ENCODE data around the gene SLC24A3.

Gene SLC24A3

DNA sequence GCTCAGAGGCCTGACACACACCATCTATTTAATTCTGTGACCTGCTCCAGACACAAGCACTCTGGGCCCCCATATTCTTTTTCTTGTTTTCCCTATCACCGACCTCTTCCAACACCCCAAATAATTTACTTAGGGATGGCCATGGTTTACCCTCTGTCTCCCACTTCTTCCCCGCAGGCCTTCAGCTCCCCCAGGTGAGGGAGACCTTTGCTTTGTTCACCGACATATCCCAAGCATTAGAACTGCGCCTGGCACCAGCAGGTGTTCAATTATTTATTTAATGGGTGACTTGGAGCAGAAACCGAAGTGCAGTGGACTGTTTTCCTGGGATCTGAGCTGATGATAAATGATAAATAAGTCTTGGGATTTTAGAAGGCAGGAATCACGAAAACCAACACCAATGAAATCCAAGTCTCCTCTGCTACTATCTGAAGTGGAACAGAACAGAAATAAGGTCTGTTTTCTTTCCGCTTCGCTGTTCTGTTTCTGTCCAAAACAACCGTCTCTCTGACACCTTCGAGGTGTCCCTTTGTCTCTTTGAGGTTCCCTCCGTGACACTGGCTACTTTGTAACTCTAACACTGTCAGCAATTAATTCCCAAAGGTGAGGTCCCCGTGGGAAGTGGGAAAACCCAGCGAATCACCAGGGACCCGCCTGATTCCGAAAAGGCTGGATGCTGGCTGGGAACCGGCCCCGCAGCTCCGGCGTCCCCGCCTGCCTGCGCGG is 544.5 kb downstream of the SLC24A3 start:
- Histone ChIP-seq H3K36me3 (ENCODE audit: control insufficient read depth, insufficient read depth, low read length) (no peaks in the 10 kb centered on the region), H3K9ac (ENCODE audit: low read length) (peak overlapping the region; percentile 99), H3K27me3 (ENCODE audit: control insufficient read depth, insufficient read depth, low read length) (no peaks in the 10 kb centered on the region), H3K4me1 (ENCODE audit: control insufficient read depth, insufficient read depth, low read length) (peaks cover 20% of the 10 kb centered on the region), H3K9me3 (ENCODE audit: control insufficient read depth, low read length) (no peaks in the 10 kb centered on the region), H3K4me3 (ENCODE audit: low read length) (peak overlapping the region; percentile 79)

DNA sequence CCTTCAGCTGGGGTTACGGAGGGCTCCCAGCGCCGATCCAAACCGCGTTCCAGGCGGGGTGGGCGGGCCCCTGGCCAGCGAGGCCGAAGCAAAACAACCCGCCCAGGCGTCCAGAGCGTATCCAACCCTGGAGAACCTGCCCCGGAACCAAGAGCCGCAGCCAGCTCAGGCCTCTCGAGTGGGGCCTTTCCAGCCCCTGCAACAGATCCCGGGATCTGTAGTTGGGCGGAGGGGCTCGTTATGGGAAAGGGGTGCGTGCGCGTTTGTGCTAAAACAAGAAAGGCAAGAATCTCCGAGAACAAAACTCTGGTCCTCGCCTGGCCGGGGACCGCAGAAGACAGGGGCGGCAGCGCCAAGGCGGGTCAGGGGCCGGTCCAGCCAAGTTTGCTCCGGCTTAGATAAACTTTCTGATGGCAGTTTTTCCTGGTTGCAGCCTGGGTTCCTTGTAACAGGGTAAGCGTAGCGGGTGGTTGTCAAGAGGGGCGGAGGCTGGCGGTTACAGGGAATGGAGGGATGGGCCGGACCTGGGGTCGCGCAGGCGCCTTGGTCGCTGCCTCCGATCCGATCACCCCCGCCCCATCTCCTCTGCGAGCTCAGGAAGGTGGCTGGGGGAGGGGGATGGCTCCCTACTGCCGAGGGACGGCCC is 545.2 kb downstream of the SLC24A3 start:
- no peaks in the 10 kb centered on the region for H3K9me3 ChIP-seq (ENCODE audit: control insufficient read depth, low read length)
- peak overlapping the region; percentile 79 for H3K4me3 ChIP-seq (ENCODE audit: low read length)
- no peaks in the 10 kb centered on the region for H3K27me3 ChIP-seq (ENCODE audit: control insufficient read depth, insufficient read depth, low read length)
- no peaks in the 10 kb centered on the region for H3K36me3 ChIP-seq (ENCODE audit: control insufficient read depth, insufficient read depth, low read length)
- peaks cover 20% of the 10 kb centered on the region for H3K4me1 ChIP-seq (ENCODE audit: control insufficient read depth, insufficient read depth, low read length)
- peak overlapping the region; percentile 99 for H3K9ac ChIP-seq (ENCODE audit: low read length)

DNA sequence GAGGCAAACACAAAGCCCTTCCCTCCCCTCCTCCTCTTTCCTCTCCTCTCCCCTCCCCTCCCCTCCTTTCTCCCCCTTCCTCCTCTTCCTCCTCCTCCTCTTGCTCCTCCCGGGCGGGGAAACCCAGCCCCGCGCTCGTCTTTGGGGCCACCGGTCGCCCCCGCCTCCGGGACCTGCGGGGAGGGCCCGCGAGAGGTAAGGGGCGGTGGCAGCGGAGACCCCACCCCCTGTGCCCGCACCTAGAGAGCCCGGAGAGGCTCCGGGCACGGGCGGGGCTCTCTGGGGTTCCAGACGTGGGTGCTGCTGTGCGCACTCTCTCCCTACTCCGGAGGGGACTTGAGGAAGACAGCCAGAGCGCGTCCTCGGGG is 545.7 kb downstream of the SLC24A3 start, which contains the start of gene RIN2:
Gene RIN2, plus strand, starts transcription at position 126 of the 368 bp plus-strand sequence. CDS start 131,344 bp downstream, outside the sequence.
- Histone ChIP-seq H3K36me3 (ENCODE audit: control insufficient read depth, insufficient read depth, low read length) (no peaks in the 10 kb centered on the region), H3K9ac (ENCODE audit: low read length) (peak within 1 kb of the TSS; percentile 99), H3K4me1 (ENCODE audit: control insufficient read depth, insufficient read depth, low read length) (peaks cover 20% of the 10 kb centered on the region), H3K27me3 (ENCODE audit: control insufficient read depth, insufficient read depth, low read length) (no peaks in the 10 kb centered on the region), H3K4me3 (ENCODE audit: low read length) (peak within 1 kb of the TSS; percentile 79), H3K9me3 (ENCODE audit: control insufficient read depth, low read length) (no peaks in the 10 kb centered on the region)

DNA sequence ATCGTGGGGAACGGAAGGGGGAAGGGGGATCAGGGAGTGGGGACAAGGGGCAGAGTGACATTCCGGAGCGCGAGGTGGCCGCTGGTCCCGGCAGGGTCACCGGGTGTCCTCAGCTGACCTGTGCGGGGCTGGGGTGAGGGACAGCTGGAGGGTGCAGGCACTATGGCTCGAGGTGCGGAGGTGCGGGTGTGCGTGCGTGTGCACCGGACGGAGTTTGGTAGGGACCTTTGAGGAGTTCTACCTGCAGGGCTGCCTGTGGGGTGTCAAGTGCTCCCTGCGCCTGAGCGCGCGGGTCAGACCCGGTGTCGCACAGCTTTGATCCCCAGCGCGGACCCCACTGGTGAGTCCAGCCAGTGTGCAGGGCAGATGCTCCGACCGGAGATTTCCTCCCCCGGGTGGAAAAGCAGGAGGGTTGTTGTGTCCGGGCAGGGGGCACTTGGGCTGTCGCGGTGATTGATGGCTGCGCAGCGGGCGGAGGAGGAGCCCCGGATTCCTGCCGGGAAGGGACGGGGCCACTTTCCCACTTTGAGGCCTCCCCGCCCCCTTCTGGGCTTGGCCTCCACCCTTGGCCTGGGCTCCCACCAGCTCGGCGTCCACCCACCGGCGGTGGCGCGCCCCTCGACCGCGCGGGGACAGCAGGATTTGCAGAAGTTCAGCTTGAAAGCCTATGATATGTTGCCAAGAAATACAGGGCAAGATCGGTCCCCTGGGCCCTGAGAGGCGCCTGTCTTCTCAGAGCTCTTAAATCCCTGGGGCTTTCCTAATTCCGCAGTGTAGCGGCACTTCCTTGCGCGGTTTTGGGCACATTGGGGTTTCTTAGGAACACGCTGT is 546.3 kb downstream of the SLC24A3 start:
- Histone ChIP-seq H3K9ac (ENCODE audit: low read length) (peak overlapping the region; percentile 99), H3K9me3 (ENCODE audit: control insufficient read depth, low read length) (no peaks in the 10 kb centered on the region), H3K27me3 (ENCODE audit: control insufficient read depth, insufficient read depth, low read length) (no peaks in the 10 kb centered on the region), H3K4me3 (ENCODE audit: low read length) (peak overlapping the region; percentile 79), H3K4me1 (ENCODE audit: control insufficient read depth, insufficient read depth, low read length) (peaks cover 20% of the 10 kb centered on the region), H3K36me3 (ENCODE audit: control insufficient read depth, insufficient read depth, low read length) (no peaks in the 10 kb centered on the region)

DNA sequence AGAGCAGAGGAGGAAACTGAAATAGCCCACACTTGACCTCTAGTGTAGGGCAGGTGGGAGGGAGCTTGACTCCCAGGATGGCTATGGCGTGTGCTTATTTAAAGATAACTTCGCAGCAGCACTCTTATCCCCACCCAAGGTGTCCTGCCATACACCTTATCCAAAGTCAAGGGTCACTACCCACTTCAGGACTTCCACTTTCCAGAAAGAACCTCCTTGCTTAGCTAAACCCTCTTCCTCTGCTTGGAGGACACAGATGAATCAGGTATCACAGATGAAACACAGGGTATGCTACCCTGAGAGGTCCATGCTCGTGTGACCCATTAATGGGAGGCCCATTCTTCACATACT is 547.9 kb downstream of the SLC24A3 start:
- no peaks in the 10 kb centered on the region for H3K27me3 ChIP-seq (ENCODE audit: control insufficient read depth, insufficient read depth, low read length)
- H3K9me3 ChIP-seq (ENCODE audit: control insufficient read depth, low read length) = no peaks in the 10 kb centered on the region
- peaks cover 28% of the 10 kb centered on the region for H3K4me1 ChIP-seq (ENCODE audit: control insufficient read depth, insufficient read depth, low read length)
- no peak overlapping the region for H3K4me3 ChIP-seq (ENCODE audit: low read length)
- no peaks in the 10 kb centered on the region for H3K36me3 ChIP-seq (ENCODE audit: control insufficient read depth, insufficient read depth, low read length)
- H3K9ac ChIP-seq (ENCODE audit: low read length) = no peak overlapping the region

DNA sequence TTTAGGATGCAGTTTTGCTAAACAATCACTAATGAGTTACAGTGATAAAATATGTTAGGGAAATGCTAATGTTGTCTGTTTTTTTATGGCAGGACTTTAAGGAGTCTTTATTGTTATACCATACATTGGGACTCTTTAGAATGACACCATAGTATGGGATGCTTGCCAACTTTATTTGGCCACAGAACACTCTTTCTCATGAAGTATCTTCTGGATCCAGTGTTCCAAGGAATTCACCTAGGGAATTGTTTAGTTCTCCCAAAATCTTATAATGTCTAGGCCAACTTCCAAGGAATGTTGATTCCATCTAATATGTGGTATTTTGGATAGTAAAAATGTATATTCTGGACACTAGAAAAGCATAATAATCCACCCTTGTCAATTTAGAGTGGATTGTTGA is 548.9 kb downstream of the SLC24A3 start:
- H3K4me3 ChIP-seq (ENCODE audit: low read length) = no peak overlapping the region
- H3K9ac ChIP-seq (ENCODE audit: low read length) = no peak overlapping the region
- no peaks in the 10 kb centered on the region for H3K9me3 ChIP-seq (ENCODE audit: control insufficient read depth, low read length)
- H3K27me3 ChIP-seq (ENCODE audit: control insufficient read depth, insufficient read depth, low read length) = no peaks in the 10 kb centered on the region
- H3K36me3 ChIP-seq (ENCODE audit: control insufficient read depth, insufficient read depth, low read length) = no peaks in the 10 kb centered on the region
- H3K4me1 ChIP-seq (ENCODE audit: control insufficient read depth, insufficient read depth, low read length) = peaks cover 29% of the 10 kb centered on the region

DNA sequence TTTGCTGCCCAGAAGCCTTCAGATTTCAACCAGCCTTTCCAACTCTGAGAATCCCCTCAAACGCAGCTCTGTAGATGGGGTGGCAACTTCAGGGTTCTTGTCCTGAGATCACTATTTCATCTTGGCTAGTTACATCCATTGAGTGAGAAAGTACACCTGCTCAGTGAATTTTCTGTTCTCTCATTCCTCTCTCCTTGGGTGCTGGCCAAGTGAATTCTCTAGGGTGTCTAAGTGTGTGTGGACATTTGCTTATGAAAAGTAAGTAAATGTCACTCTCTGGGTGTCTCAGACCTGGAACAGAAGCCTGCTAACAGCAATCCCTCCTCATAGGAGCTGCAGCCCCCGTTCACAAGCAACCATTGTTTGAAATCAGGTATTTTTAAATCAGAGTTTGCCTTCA is 549.4 kb downstream of the SLC24A3 start:
- H3K4me1 ChIP-seq (ENCODE audit: control insufficient read depth, insufficient read depth, low read length) = peaks cover 26% of the 10 kb centered on the region

DNA sequence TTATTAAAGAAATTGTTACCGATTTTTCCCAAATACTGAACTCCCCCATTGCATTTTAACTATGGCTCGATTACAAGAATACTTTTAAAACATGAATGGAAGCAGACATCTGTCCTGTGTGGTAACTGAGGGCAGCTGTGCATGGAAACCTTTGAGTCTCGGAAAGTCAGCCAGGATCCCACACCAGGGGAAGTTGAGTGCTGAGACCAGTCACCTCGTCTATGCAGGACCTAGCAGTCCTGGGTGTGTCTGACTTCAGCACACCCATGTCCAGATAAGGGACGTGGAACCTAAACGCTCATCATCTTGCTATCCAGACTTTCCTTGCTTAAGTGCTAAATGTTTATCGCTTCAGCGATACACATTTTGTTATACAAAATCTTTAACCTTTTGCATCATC is 551.8 kb downstream of the SLC24A3 start:
- Histone ChIP-seq H3K4me1 (ENCODE audit: control insufficient read depth, insufficient read depth, low read length) (peaks cover 22% of the 10 kb centered on the region), H3K4me3 (ENCODE audit: low read length) (no peak overlapping the region), H3K9ac (ENCODE audit: low read length) (no peak overlapping the region), H3K9me3 (ENCODE audit: control insufficient read depth, low read length) (no peaks in the 10 kb centered on the region), H3K27me3 (ENCODE audit: control insufficient read depth, insufficient read depth, low read length) (no peaks in the 10 kb centered on the region), H3K36me3 (ENCODE audit: control insufficient read depth, insufficient read depth, low read length) (no peaks in the 10 kb centered on the region)

More for the DNA sequence above, 549.4 kb downstream of the SLC24A3 start:
- H3K4me3 ChIP-seq (ENCODE audit: low read length) = no peak overlapping the region
- no peaks in the 10 kb centered on the region for H3K27me3 ChIP-seq (ENCODE audit: control insufficient read depth, insufficient read depth, low read length)
- no peaks in the 10 kb centered on the region for H3K36me3 ChIP-seq (ENCODE audit: control insufficient read depth, insufficient read depth, low read length)
- H3K9ac ChIP-seq (ENCODE audit: low read length) = no peak overlapping the region
- H3K9me3 ChIP-seq (ENCODE audit: control insufficient read depth, low read length) = no peaks in the 10 kb centered on the region

DNA sequence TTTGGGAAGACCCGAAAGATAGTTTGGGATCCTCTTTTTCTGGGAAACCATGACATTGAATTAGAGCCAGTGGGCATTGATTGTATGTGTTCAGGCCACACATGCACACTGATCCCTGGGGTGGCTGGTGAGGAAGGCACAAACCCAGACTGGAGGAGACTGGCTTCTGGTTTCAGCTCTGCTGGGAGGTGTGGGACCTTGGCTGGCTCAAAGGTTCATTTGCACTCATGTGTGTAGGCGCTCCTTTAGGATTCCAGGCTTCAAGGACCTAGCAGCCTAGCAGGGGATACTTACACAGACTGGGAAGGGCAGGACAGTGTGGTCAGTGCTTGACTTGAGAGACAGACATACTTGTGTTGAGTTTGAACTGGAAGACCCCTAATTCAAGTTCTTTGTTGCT is 552.8 kb downstream of the SLC24A3 start:
- H3K9me3 ChIP-seq (ENCODE audit: control insufficient read depth, low read length) = no peaks in the 10 kb centered on the region
- peaks cover 13% of the 10 kb centered on the region for H3K4me1 ChIP-seq (ENCODE audit: control insufficient read depth, insufficient read depth, low read length)
- H3K36me3 ChIP-seq (ENCODE audit: control insufficient read depth, insufficient read depth, low read length) = no peaks in the 10 kb centered on the region
- no peak overlapping the region for H3K9ac ChIP-seq (ENCODE audit: low read length)
- no peak overlapping the region for H3K4me3 ChIP-seq (ENCODE audit: low read length)
- no peaks in the 10 kb centered on the region for H3K27me3 ChIP-seq (ENCODE audit: control insufficient read depth, insufficient read depth, low read length)

DNA sequence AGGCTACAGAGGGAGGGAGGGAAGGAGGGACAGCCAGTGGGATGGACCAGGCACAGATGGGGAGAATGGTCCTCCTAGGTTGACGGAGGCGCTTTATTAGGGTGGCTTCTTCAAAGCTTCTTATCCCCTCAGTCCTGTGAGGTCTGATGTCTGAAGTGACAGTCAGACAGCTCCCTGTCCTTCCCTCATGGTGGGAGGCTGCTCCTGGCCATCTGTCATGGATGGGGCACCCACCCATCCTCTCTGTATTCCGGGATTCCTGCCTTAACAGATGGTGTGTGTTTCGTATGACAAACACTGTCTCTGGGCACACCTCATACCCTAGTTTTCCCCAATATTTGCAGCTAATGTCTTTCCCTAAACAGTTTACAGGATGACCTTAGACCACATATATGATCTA is 553.5 kb downstream of the SLC24A3 start:
- H3K9me3 ChIP-seq (ENCODE audit: control insufficient read depth, low read length) = no peaks in the 10 kb centered on the region
- no peaks in the 10 kb centered on the region for H3K36me3 ChIP-seq (ENCODE audit: control insufficient read depth, insufficient read depth, low read length)
- H3K27me3 ChIP-seq (ENCODE audit: control insufficient read depth, insufficient read depth, low read length) = no peaks in the 10 kb centered on the region
- H3K4me1 ChIP-seq (ENCODE audit: control insufficient read depth, insufficient read depth, low read length) = peaks cover 9% of the 10 kb centered on the region
- no peak overlapping the region for H3K9ac ChIP-seq (ENCODE audit: low read length)
- H3K4me3 ChIP-seq (ENCODE audit: low read length) = no peak overlapping the region

DNA sequence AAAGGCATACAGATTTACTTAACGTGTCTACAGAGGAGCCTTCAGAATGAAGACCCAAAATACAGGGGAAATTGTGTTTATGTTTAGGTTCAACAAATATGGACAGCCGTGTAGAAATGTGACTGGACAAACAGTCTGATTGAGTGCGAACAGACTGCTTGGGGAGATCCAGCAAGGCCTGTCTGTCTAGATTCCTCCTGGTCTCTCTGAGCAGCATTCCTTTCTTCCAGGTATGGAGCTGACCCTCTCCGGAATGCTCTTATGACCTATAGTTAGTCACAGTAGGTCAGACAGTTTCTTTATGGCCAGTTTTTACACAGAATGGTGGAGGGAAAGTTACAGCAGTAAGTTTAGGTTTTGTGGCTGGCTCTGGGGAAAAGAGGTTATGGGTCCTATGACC is 554.6 kb downstream of the SLC24A3 start:
- no peaks in the 10 kb centered on the region for H3K9me3 ChIP-seq (ENCODE audit: control insufficient read depth, low read length)
- H3K36me3 ChIP-seq (ENCODE audit: control insufficient read depth, insufficient read depth, low read length) = no peaks in the 10 kb centered on the region
- peaks cover 9% of the 10 kb centered on the region for H3K4me1 ChIP-seq (ENCODE audit: control insufficient read depth, insufficient read depth, low read length)
- H3K27me3 ChIP-seq (ENCODE audit: control insufficient read depth, insufficient read depth, low read length) = no peaks in the 10 kb centered on the region
- no peak overlapping the region for H3K9ac ChIP-seq (ENCODE audit: low read length)
- no peak overlapping the region for H3K4me3 ChIP-seq (ENCODE audit: low read length)

DNA sequence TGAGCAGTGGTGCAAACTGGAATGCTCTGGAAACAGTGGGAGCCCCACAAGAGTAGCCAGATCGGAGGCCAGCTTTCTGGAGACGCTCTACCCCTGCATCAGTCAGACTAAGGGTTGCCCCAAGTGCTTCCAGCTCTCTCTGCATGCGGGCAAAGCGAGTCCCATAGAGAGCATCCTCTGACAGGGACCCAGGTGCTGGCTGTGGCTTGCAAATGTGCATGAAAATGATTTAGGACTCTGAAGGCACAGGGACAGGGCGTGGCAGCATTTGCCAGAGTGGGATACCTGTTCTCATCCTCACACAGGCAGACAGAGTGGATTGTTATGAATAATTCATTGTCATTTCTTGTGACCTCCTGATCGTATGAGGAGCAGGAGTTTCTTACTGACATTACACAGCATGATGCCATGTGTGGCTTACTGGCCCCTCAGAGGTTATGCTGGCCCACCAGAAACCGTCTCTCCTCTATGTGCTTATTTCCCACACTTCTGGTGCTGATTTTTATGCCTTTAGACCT is 555.9 kb downstream of the SLC24A3 start:
- Histone ChIP-seq H3K36me3 (ENCODE audit: control insufficient read depth, insufficient read depth, low read length) (no peaks in the 10 kb centered on the region), H3K27me3 (ENCODE audit: control insufficient read depth, insufficient read depth, low read length) (no peaks in the 10 kb centered on the region), H3K4me3 (ENCODE audit: low read length) (no peak overlapping the region), H3K9me3 (ENCODE audit: control insufficient read depth, low read length) (no peaks in the 10 kb centered on the region), H3K4me1 (ENCODE audit: control insufficient read depth, insufficient read depth, low read length) (peaks cover 9% of the 10 kb centered on the region), H3K9ac (ENCODE audit: low read length) (no peak overlapping the region)
